Left lung (tissue), 10 donors: ENCODE measurements around the gene CUX1. TPM values are rescaled to one million over a fixed set of nuclear protein-coding genes. Genes with fewer than 3 reads are reported as not detected.
"Not testable (repeated sequence)": the region's sequence is repeated elsewhere in the genome, so short reads cannot be mapped to it uniquely, and the experiment has no call there.

Experiments used
- ATAC-seq: fragments of 200-7000 bp; cut with Tn5 transposase; one replicate; pipeline ENCODE4 v1.9.1; 2020; ENCODE audit warnings: moderate library complexity
- DNase-seq, 4 donors: peaks; one replicate each; pipeline ENCODE4 v3.0.0-alpha.2; 2013 to 2020
- H3K27ac ChIP-seq, 2 donors: fragments of 200-600 bp; sonication (generic) in 1 of 2; one replicate each; pipeline versions ENCODE4 v1.5.0 to v1.8.0; 2020 to 2021
- H3K27me3 ChIP-seq, 2 donors: fragments of 200-600 bp; sonication (generic) in 1 of 2; one replicate each; pipeline versions ENCODE4 v1.5.0 to v1.8.0; 2020 to 2021
- H3K36me3 ChIP-seq, 2 donors: fragments of 200-600 bp; sonication (generic) in 1 of 2; one replicate each; pipeline versions ENCODE4 v1.5.0 to v1.8.0; 2020 to 2021
- H3K4me1 ChIP-seq, 2 donors: fragments of 200-600 bp; one replicate each; pipeline ENCODE4 v1.8.0; 2021
- H3K4me3 ChIP-seq, 2 donors: fragments of 200-600 bp; sonication (generic) in 1 of 2; one replicate each; pipeline versions ENCODE4 v1.5.0 to v1.8.0; 2020 to 2021; ENCODE audit warnings: mild to moderate bottlenecking in 1 of 2
- H3K9me3 ChIP-seq, 2 donors: fragments of 200-600 bp; sonication (generic) in 1 of 2; one replicate each; pipeline versions ENCODE4 v1.5.0 to v1.8.0; 2020 to 2021
- intact Hi-C, 2 donors: fragments of 100-400 bp; cut with DNase I; formaldehyde crosslinking; loops; one replicate each; pipeline versions ENCODE4 v1.11.2 to v1.14.2; 2022
- polyA plus RNA-seq, 6 donors: library from polyadenylated mRNA; unstranded; fragments of 120-200 nt; gene quantifications; one replicate each; pipeline ENCODE4 v1.2.1, GENCODE V29; 2013; ENCODE audit not compliant: insufficient read length in 6 of 6
- total RNA-seq, 2 donors: library from RNA; stranded (reverse); fragmentation: NEBNext Ultra II Directional; extraction: Animal tissue kit (Norgen Biotek cat#: 25700); gene quantifications; one replicate each; pipeline ENCODE4 v1.2.1, GENCODE V29; 2021
- TF ChIP-seq, protein P1 (sequence below), 2 donors: fragments of 200-600 bp; sonication (generic) in 1 of 2; IDR thresholded peaks; one replicate each; pipeline versions ENCODE4 v1.5.0 to v1.8.0; 2021; ENCODE audit warnings: antibody characterized with exemption in 2 of 2
- donor health status: DM: no; HTN: yes; CAD: no.
- donor health status: DM: no; HTN: no; CAD: no.

CUX1 gene
- total and polyA plus RNA-seq, 8 donors: 86.4 to 157 (median 96.4) TPM

DNA sequence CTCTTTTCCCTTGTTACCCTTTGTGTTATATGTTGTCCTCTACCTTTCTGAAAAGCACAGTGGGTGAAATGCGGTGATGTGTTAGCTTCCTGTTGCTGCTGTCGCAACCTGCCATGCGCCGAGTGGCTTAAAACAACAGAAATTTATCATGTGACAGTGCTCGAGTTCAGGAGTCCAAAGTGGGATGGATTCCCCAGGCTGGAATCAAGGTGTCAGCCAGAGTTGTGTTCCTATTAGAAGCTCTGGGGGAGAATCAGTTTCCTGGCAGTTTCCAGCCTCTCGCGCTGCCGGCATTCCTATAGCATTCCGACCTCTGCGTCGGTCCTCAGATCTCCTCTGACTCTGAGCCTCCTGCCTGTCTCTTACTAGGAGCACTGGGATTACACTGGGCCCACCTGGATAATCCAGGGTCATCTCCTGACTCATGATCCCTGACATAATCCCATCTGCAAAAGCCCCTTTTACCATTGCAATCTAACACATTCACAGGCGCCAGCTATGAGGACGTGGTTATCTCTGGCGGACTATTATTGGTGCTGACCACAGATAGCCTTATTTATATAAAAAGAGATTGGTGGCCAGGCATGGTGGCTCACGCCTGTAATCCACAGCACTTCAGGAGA is 207.5 kb downstream of the CUX1 start:
- no peak for ATAC-seq
- H3K4me3 ChIP-seq: no peak overlapping the region
- no peak for DNase-seq
- H3K9me3 ChIP-seq: no peaks in the 10 kb centered on the region
- H3K36me3 ChIP-seq: peaks cover 0 to 27% of the 10 kb centered on the region in 2 donors
- H3K27ac ChIP-seq: no peak overlapping the region
- TF ChIP-seq, protein P1, sequence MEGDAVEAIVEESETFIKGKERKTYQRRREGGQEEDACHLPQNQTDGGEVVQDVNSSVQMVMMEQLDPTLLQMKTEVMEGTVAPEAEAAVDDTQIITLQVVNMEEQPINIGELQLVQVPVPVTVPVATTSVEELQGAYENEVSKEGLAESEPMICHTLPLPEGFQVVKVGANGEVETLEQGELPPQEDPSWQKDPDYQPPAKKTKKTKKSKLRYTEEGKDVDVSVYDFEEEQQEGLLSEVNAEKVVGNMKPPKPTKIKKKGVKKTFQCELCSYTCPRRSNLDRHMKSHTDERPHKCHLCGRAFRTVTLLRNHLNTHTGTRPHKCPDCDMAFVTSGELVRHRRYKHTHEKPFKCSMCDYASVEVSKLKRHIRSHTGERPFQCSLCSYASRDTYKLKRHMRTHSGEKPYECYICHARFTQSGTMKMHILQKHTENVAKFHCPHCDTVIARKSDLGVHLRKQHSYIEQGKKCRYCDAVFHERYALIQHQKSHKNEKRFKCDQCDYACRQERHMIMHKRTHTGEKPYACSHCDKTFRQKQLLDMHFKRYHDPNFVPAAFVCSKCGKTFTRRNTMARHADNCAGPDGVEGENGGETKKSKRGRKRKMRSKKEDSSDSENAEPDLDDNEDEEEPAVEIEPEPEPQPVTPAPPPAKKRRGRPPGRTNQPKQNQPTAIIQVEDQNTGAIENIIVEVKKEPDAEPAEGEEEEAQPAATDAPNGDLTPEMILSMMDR (IDR thresholded peaks at IDR 0.05): no peak
- H3K4me1 ChIP-seq: peaks cover 0 to 17% of the 10 kb centered on the region in 2 donors
- intact Hi-C loops: no loop called here
- no peaks in the 10 kb centered on the region for H3K27me3 ChIP-seq

DNA sequence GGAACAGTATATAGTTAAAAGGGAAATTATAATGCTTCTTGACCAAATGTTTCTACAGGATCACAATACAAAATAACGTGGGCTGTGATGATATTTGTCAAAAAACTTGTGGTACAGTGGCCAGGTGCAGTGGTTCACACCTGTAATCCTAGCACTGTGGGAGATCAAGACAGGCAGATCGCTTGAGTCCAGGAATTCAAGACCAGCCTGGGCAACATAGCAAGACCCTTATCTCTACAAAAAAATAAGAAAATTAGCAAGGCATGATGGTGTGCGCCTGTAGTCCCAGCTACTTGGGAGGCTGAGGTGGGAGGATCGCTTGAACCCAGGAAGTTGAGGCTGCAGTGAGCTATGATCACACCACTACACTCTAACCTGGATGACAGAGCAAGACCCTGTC is 208.4 kb downstream of the CUX1 start:
- H3K4me3 ChIP-seq, ATAC-seq, DNase-seq, intact Hi-C loops, H3K9me3 ChIP-seq, H3K27me3 ChIP-seq, H3K27ac ChIP-seq: not testable (repeated sequence)
- Histone ChIP-seq H3K36me3 (peaks cover 0 to 36% of the 10 kb centered on the region in 2 donors), H3K4me1 (peaks cover 0 to 17% of the 10 kb centered on the region in 2 donors)

DNA sequence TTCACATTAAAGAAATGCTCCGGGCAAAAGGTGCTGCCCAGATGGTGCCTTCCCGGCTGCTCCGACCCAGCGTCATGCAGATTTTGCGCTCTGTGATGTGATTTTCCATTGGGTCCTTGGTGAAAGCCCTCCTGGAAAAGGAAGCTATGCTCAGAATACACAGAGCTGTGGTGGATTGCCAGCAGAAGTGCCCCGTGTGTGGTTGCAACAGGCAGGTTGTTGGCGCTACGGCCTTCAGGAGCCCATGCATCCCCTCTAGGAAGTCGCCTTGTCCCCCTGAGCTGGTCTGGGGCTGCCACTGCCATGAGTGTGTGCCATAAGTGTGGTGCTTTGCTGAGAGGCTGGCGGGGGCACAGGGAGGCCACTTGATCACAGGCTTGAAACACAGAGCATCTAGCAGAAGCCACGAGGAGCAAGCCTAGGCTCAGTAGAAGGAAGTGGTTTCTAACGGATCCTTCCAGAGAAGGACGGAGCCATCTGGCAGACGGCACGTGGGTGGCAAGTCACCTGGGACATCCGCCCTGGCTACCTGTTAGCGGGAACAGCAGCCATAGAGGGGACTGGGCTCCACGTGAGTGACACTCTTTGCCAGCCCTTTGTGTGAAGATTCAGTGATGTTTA is 210.9 kb downstream of the CUX1 start:
- DNase-seq (no peak), ATAC-seq (peak; percentile 21)
- TF ChIP-seq, protein P1 (IDR thresholded peaks at IDR 0.05): no peak
- Histone ChIP-seq H3K36me3 (peaks cover 0 to 29% of the 10 kb centered on the region in 2 donors), H3K4me1 (peaks cover 0 to 17% of the 10 kb centered on the region in 2 donors), H3K4me3 (no peak overlapping the region), H3K27me3 (no peaks in the 10 kb centered on the region), H3K27ac (no peak overlapping the region), H3K9me3 (no peaks in the 10 kb centered on the region)
- intact Hi-C loops: no loop called here

DNA sequence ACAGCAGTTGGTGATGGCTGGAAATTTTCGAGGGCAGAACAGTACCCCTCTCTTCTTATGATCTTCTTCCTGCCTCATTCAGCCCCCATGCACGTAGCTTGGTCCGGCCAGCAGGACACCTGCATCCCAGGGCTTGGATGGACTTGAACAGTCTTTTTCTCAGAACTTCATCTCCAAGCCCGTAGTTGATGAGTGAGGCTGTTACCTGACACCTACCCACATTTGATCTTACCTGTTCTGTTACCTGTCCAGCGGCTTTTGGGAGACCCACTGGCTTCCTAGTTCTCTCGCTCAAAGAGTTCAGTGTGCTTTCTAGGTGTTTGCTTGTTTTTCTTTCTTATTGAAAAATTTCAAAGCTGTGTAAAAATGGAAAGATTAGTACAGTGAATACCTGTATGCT is 212.2 kb downstream of the CUX1 start:
- peaks cover 0 to 29% of the 10 kb centered on the region in 2 donors for H3K36me3 ChIP-seq
- DNase-seq: no peak

DNA sequence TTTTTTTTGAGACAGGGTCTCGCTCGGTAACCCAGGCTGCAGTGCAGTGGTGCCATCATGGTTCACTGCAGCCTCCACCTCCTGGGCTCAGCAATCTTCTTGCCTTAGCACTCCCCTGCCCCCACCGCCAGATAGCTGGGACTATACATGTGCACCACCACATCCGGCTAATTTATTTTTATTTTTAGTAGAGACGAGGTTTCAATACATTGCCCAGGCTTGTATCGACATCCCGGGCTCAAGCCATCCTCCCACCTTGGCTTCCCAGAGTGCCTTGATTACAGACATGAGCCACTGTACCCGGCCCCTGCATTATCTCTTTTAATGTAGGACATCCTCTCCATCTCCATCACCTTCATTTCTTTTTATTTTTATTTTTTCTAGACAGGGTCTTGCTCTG is 213.3 kb downstream of the CUX1 start:
- DNase-seq (no peak), ATAC-seq (no peak)
- H3K27ac ChIP-seq: no peak overlapping the region
- no peaks in the 10 kb centered on the region for H3K4me1 ChIP-seq
- H3K36me3 ChIP-seq: peaks cover 0 to 29% of the 10 kb centered on the region in 2 donors
- intact Hi-C loops: no loop called here
- no peak overlapping the region for H3K4me3 ChIP-seq
- H3K27me3 ChIP-seq: no peaks in the 10 kb centered on the region
- no peaks in the 10 kb centered on the region for H3K9me3 ChIP-seq
- TF ChIP-seq, protein P1 (IDR thresholded peaks at IDR 0.05): no peak

More for the DNA sequence above, 212.2 kb downstream of the CUX1 start:
- intact Hi-C loops: no loop called here
- no peak overlapping the region for H3K4me3 ChIP-seq
- no peak overlapping the region for H3K27ac ChIP-seq
- H3K9me3 ChIP-seq: no peaks in the 10 kb centered on the region
- no peaks in the 10 kb centered on the region for H3K27me3 ChIP-seq
- H3K4me1 ChIP-seq: peaks cover 0 to 5% of the 10 kb centered on the region in 2 donors
- no peak for ATAC-seq
- TF ChIP-seq, protein P1 (IDR thresholded peaks at IDR 0.05): no peak
